ENCODE results near the gene CRTC2.

The CRTC2 gene

GRCh38 chr1:153978274-153978909 lies 20.0 kb upstream of the CRTC2 start:
- Histone ChIP-seq H3K36me3 (ENCODE audit: insufficient read depth, low read length) (peaks cover 28% of the 10 kb centered on the region), H2AFZ (ENCODE audit: low read depth, low read length) (peak overlapping the region; percentile 96), H3K27me3 (ENCODE audit: insufficient read depth, low read length, poor library complexity) (no peaks in the 10 kb centered on the region), H3K4me3 (ENCODE audit: low read depth in 1 of 2, low read length in 2 of 2) (peak overlapping the region; percentile 53 to 86), H3K27ac (ENCODE audit: low read length) (peak overlapping the region; percentile 81), H3K4me1 (ENCODE audit: insufficient read depth, low read length) (peaks cover 35% of the 10 kb centered on the region), H3K4me2 (ENCODE audit: insufficient read depth, low read length) (peak overlapping the region; percentile 88), H3K79me2 (ENCODE audit: insufficient read depth, low read length) (peaks cover 29% of the 10 kb centered on the region), H3K9me3 (ENCODE audit: insufficient read depth, low read length, severe bottlenecking) (no peaks in the 10 kb centered on the region), H3K9ac (ENCODE audit: low read depth, low read length) (peak overlapping the region; percentile 84), H4K20me1 (ENCODE audit: insufficient read depth, low read length) (0 out of 2 replicates have a peak, but pooled peaks cover 3% of the 10 kb centered on the region)
- no peak for DNase-seq
- TF ChIP-seq CTCF (IDR thresholded peaks at IDR 0.05; ENCODE audit: borderline replicate concordance, extremely low read depth, low read length, poor library complexity, severe bottlenecking) (no peak), EZH2 (IDR thresholded peaks at IDR 0.05; ENCODE audit: borderline replicate concordance, low read depth, low read length, severe bottlenecking) (no peak)
- ATAC-seq (ENCODE audit: insufficient read depth, low read depth), result no peak

- Histone ChIP-seq H3K9ac (ENCODE audit: low read depth, low read length) (peak within 1 kb of the TSS; percentile 84), H2AFZ (ENCODE audit: low read depth, low read length) (peak within 1 kb of the TSS; percentile 96), H3K36me3 (ENCODE audit: insufficient read depth, low read length) (peaks cover 31% of the 10 kb centered on the region), H3K79me2 (ENCODE audit: insufficient read depth, low read length) (peaks cover 29% of the 10 kb centered on the region), H3K4me1 (ENCODE audit: insufficient read depth, low read length) (peaks cover 39% of the 10 kb centered on the region), H3K27me3 (ENCODE audit: insufficient read depth, low read length, poor library complexity) (no peaks in the 10 kb centered on the region), H3K4me3 (ENCODE audit: low read depth in 1 of 2, low read length in 2 of 2) (peak within 1 kb of the TSS; percentile 53 to 86), H4K20me1 (ENCODE audit: insufficient read depth, low read length) (0 out of 2 replicates have a peak, but pooled peaks cover 3% of the 10 kb centered on the region), H3K27ac (ENCODE audit: low read length) (peak within 1 kb of the TSS; percentile 81), H3K4me2 (ENCODE audit: insufficient read depth, low read length) (peak within 1 kb of the TSS; percentile 88), H3K9me3 (ENCODE audit: insufficient read depth, low read length, severe bottlenecking) (no peaks in the 10 kb centered on the region)
- peak; percentile 13 for TF ChIP-seq CTCF (IDR thresholded peaks at IDR 0.05; ENCODE audit: borderline replicate concordance, extremely low read depth, low read length, poor library complexity, severe bottlenecking)
- TF ChIP-seq EZH2 (IDR thresholded peaks at IDR 0.05; ENCODE audit: borderline replicate concordance, low read depth, low read length, severe bottlenecking), result no peak
- DNase-seq, result peak; percentile 86
- peak; percentile 93 for ATAC-seq (ENCODE audit: insufficient read depth, low read depth)
Measured at GRCh38 chr1:153977250-153978240, 19.1 kb upstream of the CRTC2 start, which contains the start of gene JTB. Gene JTB (minus strand): TSS chr1:153977674. CDS start chr1:153977252, 422 bp downstream.

- TF ChIP-seq CTCF (IDR thresholded peaks at IDR 0.05; ENCODE audit: borderline replicate concordance, extremely low read depth, low read length, poor library complexity, severe bottlenecking) (no peak), EZH2 (IDR thresholded peaks at IDR 0.05; ENCODE audit: borderline replicate concordance, low read depth, low read length, severe bottlenecking) (no peak)
- Histone ChIP-seq H3K27ac (ENCODE audit: low read length) (peak overlapping the region; percentile 81), H3K36me3 (ENCODE audit: insufficient read depth, low read length) (peaks cover 31% of the 10 kb centered on the region), H3K9me3 (ENCODE audit: insufficient read depth, low read length, severe bottlenecking) (no peaks in the 10 kb centered on the region), H2AFZ (ENCODE audit: low read depth, low read length) (peak overlapping the region; percentile 96), H3K4me2 (ENCODE audit: insufficient read depth, low read length) (peak overlapping the region; percentile 88), H3K9ac (ENCODE audit: low read depth, low read length) (peak overlapping the region; percentile 84), H3K79me2 (ENCODE audit: insufficient read depth, low read length) (peaks cover 29% of the 10 kb centered on the region), H3K4me1 (ENCODE audit: insufficient read depth, low read length) (peaks cover 46% of the 10 kb centered on the region), H4K20me1 (ENCODE audit: insufficient read depth, low read length) (0 out of 2 replicates have a peak, but pooled peaks cover 3% of the 10 kb centered on the region), H3K4me3 (ENCODE audit: low read depth in 1 of 2, low read length in 2 of 2) (peak overlapping the region; percentile 53 to 86), H3K27me3 (ENCODE audit: insufficient read depth, low read length, poor library complexity) (no peaks in the 10 kb centered on the region)
- no peak for DNase-seq
- no peak for ATAC-seq (ENCODE audit: insufficient read depth, low read depth)
Measured at GRCh38 chr1:153976819-153977249, 18.4 kb upstream of the CRTC2 start.
